Measurements from ENCODE around the gene CTNND2. TPM values are rescaled to one million over a fixed set of nuclear protein-coding genes. Genes with fewer than 3 reads are reported as not detected.
"Not testable (repeated sequence)": the region's sequence is repeated elsewhere in the genome, so short reads cannot be mapped to it uniquely, and the experiment has no call there.

Gene CTNND2
- total RNA-seq, 1 donor from 2014 or later = not detected

DNA sequence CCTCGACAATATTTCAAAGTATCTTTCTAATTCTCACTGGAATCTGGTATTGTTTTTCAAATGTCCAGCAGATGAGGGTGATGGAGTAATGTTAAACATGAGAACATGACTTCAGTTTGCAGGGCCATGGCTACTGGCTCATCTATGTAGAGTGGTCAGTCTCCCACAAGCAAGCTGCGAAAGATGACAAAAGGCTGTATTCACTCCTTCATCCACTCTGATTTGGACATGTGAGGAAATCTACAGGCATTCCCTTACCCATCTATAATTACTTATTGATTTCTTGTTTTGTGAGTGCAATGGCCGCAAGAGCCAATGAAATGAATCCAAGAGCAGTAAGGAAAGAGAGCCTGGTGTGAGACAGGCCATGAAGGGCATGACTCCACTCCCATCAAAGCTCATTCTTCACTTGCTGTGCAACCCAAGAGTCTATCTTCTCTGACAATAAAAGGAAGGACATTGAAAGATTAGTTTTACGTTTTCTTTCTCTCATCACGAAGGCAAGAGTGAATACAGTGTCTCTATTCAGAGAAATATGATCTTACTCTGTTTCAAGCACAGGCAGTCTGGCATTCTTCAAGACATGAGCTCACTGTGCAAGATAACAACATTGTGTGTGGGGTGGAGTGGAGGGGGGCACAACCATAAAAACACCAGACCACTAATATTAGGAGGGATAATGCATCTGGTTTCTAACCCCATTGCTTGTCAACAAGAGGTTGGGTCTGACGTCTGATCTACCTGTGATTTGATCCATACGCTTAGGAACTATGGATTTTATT lies 893.6 kb downstream of the CTNND2 start:
- Mint-ChIP-seq H3K27ac (no peak overlapping the region), H3K36me3 (ENCODE audit: low read depth) (no peaks in the 10 kb centered on the region), H3K9me3 (no peaks in the 10 kb centered on the region), H3K4me1 (ENCODE audit: low read depth) (no peaks in the 10 kb centered on the region), H3K4me3 (ENCODE audit: low read depth) (no peak overlapping the region), H3K27me3 (ENCODE audit: low read depth) (peaks cover 2% of the 10 kb centered on the region)
- intact Hi-C loops (cut with micrococcal nuclease) = no loop called here
- no peak for DNase-seq (ENCODE audit: low spot score)

DNA sequence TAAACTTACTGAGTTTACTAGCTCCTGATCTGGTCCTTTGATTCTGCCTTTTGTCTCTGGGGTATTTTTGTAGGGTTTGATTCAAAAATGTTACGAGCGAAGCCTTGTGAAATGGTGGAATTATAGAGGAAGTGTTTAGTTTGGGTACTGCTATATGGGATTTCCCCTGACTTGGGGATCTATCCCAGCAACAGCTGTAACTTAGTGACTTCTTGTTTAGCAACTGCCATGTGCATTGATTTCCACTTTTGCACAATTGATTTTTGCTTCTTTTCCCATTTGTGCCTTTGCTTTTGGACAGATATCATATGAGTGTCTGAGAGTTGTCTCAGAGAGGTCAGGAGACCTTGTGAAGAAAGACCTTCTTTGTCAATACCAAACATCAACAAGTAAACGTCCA lies 894.7 kb downstream of the CTNND2 start:
- H3K27me3 Mint-ChIP-seq (ENCODE audit: low read depth) = no peaks in the 10 kb centered on the region
- intact Hi-C loops (cut with micrococcal nuclease) = no loop called here
- no peak overlapping the region for H3K27ac Mint-ChIP-seq
- no peak for DNase-seq (ENCODE audit: low spot score)
- no peaks in the 10 kb centered on the region for H3K4me1 Mint-ChIP-seq (ENCODE audit: low read depth)
- no peaks in the 10 kb centered on the region for H3K9me3 Mint-ChIP-seq
- no peak overlapping the region for H3K4me3 Mint-ChIP-seq (ENCODE audit: low read depth)
- H3K36me3 Mint-ChIP-seq (ENCODE audit: low read depth) = no peaks in the 10 kb centered on the region

DNA sequence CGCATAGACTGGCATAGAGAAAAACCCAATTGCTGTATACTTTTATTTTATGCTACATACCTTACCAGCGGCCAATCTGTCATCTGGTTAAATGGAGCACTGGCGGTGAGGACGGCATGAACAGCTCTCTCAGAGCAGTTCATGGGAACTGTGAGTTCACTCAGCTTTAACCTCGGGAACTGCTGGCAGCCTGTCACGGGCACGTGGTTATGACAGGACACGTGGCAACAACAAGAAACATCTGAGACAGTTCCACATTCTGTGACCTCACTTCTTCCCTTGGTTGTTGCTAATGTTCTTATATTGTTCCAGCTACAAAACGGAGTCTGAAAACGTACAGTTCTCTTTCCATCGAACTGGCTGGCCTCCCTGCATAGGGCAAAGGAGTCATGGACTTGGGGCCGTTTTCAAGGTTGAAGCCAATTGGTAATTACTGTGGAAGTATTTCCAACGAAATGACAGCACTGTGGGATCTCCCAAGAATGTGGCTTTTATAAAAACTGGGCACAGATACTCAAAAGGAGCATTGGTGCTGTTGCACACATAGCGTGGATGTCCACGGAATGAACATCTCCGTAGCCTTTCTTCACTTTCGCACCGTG lies 896.9 kb downstream of the CTNND2 start:
- no peaks in the 10 kb centered on the region for H3K9me3 Mint-ChIP-seq
- intact Hi-C loops (cut with micrococcal nuclease) = no loop called here
- no peak overlapping the region for H3K27ac Mint-ChIP-seq
- DNase-seq (ENCODE audit: low spot score) = no peak
- H3K27me3 Mint-ChIP-seq (ENCODE audit: low read depth) = no peaks in the 10 kb centered on the region
- H3K36me3 Mint-ChIP-seq (ENCODE audit: low read depth) = no peaks in the 10 kb centered on the region
- no peak overlapping the region for H3K4me3 Mint-ChIP-seq (ENCODE audit: low read depth)
- H3K4me1 Mint-ChIP-seq (ENCODE audit: low read depth) = no peaks in the 10 kb centered on the region

DNA sequence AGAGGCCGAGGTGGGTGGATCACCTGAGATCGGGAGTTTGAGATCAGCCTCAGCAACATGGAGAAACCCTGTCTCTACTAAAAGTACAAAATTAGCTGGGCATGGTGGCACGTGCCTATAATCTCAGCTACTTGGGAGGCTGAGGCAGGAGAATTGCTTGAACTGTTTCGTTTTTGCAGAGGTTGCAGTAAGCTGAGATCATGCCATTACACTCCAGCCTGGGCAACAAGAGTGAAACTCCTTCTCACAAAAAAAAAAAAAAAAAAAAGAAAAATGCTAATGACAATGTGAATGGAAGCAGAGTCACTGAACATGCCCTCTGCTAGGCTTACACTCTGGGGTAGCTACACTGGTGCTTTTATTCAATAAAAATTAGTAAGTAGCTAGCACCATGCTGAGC lies 899.7 kb downstream of the CTNND2 start:
- H3K4me1 Mint-ChIP-seq (ENCODE audit: low read depth); intact Hi-C loops (cut with micrococcal nuclease): not testable (repeated sequence)

DNA sequence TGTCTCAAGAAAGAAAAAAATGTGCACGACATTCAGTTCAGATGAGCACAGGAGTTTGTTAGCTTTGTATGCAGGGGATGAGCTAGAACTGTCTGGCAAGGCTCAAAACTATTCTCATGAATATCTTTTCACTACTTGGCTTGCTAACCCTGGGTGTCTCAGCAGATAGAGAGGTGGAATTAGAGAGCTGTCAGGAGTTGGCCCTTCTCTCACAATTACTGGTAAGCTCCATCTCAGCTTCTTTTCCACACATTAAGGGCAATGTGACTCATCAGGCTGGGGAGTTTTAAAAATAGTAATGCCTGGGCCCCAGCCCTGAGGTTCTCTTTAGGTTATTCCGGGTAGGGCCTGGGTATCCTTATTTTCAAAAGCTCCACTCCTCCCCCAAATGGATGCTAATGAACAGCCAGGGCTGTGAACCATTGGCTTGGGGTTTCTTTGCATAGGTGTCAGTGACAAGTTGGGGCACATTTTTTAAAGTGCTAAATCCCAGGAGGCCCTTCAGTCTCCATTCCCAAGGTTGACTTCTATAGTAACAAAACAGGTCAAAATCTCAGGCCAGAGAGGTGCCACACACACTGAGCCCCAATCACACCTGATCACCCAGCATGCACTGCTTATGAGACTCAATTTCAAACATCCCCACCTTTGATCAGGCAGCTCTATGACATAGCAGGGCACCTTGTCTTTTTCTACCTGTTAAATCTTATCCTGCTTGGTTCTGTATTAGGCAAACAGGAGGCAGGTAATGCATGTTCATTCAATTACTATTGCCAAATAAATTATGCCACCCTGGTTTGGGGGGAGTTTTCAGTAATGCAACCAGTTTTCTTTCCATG lies 903.5 kb downstream of the CTNND2 start:
- no peak for DNase-seq (ENCODE audit: low spot score)
- Mint-ChIP-seq H3K4me1 (ENCODE audit: low read depth) (no peaks in the 10 kb centered on the region), H3K27ac (no peak overlapping the region), H3K36me3 (ENCODE audit: low read depth) (no peaks in the 10 kb centered on the region), H3K9me3 (no peaks in the 10 kb centered on the region), H3K4me3 (ENCODE audit: low read depth) (no peak overlapping the region), H3K27me3 (ENCODE audit: low read depth) (no peaks in the 10 kb centered on the region)
- intact Hi-C loops (cut with micrococcal nuclease) = no loop called here

More for the DNA sequence above, 899.7 kb downstream of the CTNND2 start:
- H3K36me3 Mint-ChIP-seq (ENCODE audit: low read depth); H3K9me3 Mint-ChIP-seq; H3K4me3 Mint-ChIP-seq (ENCODE audit: low read depth); H3K27ac Mint-ChIP-seq; H3K27me3 Mint-ChIP-seq (ENCODE audit: low read depth); DNase-seq (ENCODE audit: low spot score): not testable (repeated sequence)

DNA sequence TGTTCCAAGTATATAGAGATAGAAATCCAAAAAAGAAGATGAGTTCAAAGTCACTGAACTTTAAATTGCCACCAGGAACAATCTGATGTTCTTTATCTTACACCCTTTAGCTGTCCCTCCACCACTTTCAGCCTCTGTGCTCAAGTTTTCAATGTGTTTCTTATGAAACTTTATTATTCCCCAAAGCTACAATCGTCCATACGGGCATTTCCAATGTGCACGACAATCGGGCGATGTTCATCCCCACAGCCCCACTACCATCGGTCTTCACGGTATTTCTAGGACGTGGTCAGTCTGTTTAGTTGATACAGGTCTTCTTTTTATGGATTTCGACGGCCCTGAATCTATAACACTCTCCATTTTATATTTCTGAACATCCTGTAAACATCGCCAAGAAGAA lies 904.5 kb downstream of the CTNND2 start:
- no peak overlapping the region for H3K27ac Mint-ChIP-seq
- H3K4me1 Mint-ChIP-seq (ENCODE audit: low read depth) = no peaks in the 10 kb centered on the region
- intact Hi-C loops (cut with micrococcal nuclease) = no loop called here
- no peaks in the 10 kb centered on the region for H3K27me3 Mint-ChIP-seq (ENCODE audit: low read depth)
- DNase-seq (ENCODE audit: low spot score) = no peak
- H3K4me3 Mint-ChIP-seq (ENCODE audit: low read depth) = no peak overlapping the region
- no peaks in the 10 kb centered on the region for H3K36me3 Mint-ChIP-seq (ENCODE audit: low read depth)
- H3K9me3 Mint-ChIP-seq = no peaks in the 10 kb centered on the region

DNA sequence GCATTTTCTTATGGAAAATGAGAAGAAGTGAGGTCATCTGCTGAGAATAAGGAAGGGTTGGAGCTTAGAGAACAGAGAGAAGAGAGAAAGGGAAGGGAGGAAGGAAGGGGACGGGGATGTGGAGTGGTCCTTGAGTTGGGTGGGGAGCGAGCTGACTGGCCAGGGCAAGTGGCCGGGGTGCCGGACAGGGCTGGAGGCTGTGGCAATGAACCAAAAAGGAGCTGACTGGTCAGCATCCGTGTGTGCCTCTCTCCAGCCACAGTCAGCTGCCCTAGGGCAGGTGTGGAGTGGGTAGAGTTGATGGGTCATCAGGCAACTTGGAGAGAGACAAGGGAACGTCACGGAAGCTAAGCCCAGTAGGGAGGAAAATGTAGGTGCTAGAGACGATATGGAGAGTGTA lies 908.4 kb downstream of the CTNND2 start:
- no peaks in the 10 kb centered on the region for H3K4me1 Mint-ChIP-seq (ENCODE audit: low read depth)
- H3K4me3 Mint-ChIP-seq (ENCODE audit: low read depth) = no peak overlapping the region
- H3K9me3 Mint-ChIP-seq = no peaks in the 10 kb centered on the region
- intact Hi-C loops (cut with micrococcal nuclease) = no loop called here
- no peak for DNase-seq (ENCODE audit: low spot score)
- H3K27me3 Mint-ChIP-seq (ENCODE audit: low read depth) = no peaks in the 10 kb centered on the region
- H3K36me3 Mint-ChIP-seq (ENCODE audit: low read depth) = no peaks in the 10 kb centered on the region
- H3K27ac Mint-ChIP-seq = no peak overlapping the region

DNA sequence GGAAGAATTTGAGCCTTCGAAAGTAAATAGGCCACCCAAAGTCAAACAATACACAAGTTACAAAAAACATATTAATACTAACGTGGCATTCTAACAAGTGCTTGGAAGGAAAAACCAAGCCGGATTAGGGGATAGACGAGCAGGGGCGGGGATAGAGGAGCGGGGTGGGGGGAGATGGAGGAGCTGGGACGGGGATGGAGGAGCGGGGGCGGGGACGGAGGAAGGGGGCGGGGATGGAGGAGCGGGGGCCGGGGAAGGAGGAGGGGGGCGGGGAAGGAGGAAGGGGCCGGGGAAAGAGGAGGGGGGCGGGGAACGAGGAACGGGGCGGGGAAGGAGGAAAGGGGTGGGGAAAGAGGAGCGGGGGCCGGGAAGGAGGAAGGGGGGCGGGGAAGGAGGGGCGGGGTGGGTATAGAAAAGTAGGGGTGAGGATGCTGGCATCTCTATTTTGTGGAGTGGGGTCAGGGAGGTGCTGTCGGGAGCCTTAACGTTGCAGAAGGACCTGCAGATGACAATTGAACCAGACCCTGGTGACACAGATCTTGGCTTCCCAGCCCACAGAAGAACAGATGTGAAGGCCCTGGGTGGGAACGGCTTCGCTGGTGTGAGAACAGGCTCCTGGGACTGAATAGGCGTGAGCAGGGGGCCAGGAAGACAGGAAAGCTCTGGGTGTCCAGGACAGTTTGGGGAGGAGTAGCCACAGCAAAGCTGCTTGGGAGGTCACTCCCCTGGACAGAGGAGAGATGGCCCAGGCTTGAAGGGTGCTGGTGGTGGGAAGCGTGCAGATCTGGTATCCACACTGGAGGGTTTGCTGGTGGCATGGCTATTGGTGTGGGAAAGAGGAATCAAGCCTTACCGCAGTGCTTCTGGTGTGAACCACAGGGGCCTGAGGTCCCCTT lies 909.9 kb downstream of the CTNND2 start:
- no peaks in the 10 kb centered on the region for H3K9me3 Mint-ChIP-seq

DNA sequence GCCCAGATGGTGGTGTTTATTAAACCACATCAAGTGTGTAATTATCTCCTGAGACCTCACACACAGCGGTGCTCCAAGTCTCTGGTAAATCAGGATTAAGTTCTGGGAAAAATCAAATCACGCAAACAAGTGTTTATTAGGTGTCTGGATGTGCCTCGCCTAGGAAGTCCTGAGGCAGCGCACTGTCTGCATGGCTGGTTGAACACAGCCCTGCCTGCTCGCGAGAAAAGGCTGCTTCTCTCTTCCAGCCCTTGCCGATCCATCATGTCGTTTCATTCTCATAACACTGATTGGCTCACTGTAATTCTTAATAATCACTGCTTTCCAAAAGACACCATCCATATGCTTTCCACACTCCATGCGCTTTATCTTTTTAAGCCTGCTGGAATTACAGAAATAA lies 913.6 kb downstream of the CTNND2 start:
- intact Hi-C loops (cut with micrococcal nuclease) = no loop called here
- no peak for DNase-seq (ENCODE audit: low spot score)
- Mint-ChIP-seq H3K27me3 (ENCODE audit: low read depth) (no peaks in the 10 kb centered on the region), H3K27ac (no peak overlapping the region), H3K9me3 (no peaks in the 10 kb centered on the region), H3K4me1 (ENCODE audit: low read depth) (peaks cover 6% of the 10 kb centered on the region), H3K36me3 (ENCODE audit: low read depth) (no peaks in the 10 kb centered on the region), H3K4me3 (ENCODE audit: low read depth) (no peak overlapping the region)

More for the DNA sequence above, 909.9 kb downstream of the CTNND2 start:
- Mint-ChIP-seq H3K27me3 (ENCODE audit: low read depth) (no peaks in the 10 kb centered on the region), H3K4me1 (ENCODE audit: low read depth) (no peaks in the 10 kb centered on the region), H3K27ac (no peak overlapping the region), H3K36me3 (ENCODE audit: low read depth) (no peaks in the 10 kb centered on the region), H3K4me3 (ENCODE audit: low read depth) (no peak overlapping the region)
- no peak for DNase-seq (ENCODE audit: low spot score)
- intact Hi-C loops (cut with micrococcal nuclease) = no loop called here

DNA sequence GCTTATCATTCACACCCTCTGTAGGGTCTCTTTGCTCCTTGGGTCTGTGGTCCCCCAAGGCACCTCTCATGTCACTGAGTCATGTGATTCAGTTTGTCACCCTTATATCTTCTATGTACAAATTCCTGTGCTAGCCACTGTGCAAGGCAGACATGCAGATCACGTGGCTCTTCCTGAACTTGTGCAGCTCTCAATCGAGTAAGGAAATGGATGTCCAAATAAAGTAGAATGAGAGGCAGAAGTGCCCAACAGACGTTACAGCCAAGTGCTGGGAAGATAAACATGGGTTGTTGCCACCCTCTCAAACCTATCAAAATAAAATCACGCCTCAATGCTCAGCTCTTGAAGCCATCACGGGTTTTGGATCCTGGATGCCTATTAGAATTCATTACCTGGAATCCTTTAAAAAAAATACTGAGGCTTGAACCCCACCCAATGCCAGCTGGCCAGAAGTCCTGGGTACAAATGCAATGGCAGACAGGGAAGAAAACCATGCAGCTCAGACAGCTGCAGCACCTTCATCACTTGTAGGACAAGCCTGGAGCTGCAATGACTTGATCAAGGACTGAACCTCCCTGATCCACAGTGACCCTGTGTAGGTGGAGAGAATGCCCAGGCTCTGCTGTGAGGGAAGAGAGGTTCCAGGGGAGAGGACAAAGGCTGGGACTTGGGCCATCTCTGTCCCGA lies 914.5 kb downstream of the CTNND2 start:
- no peak for DNase-seq (ENCODE audit: low spot score)
- Mint-ChIP-seq H3K9me3 (no peaks in the 10 kb centered on the region), H3K27ac (no peak overlapping the region), H3K27me3 (ENCODE audit: low read depth) (no peaks in the 10 kb centered on the region), H3K4me3 (ENCODE audit: low read depth) (no peak overlapping the region), H3K36me3 (ENCODE audit: low read depth) (no peaks in the 10 kb centered on the region), H3K4me1 (ENCODE audit: low read depth) (peaks cover 6% of the 10 kb centered on the region)
- intact Hi-C loops (cut with micrococcal nuclease) = no loop called here

DNA sequence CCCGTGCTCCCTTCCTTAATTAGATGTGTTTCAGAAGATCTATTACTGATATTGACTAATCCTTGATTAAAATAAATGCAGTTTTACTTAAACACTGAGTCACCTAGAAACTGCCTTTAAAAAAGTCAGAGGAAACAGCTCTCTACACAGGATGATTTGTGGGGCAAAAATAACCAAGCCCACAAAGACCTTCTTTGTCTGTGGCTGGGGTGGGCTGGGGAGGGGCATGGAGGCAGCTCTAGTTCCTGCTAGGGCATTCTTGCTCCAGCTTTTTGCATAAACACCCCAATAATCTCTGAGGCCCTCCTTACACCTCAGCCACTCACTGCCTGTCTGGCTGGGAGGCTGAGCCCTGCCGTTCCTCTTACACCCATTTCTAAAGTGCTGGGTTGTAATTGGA lies 915.6 kb downstream of the CTNND2 start:
- Mint-ChIP-seq H3K9me3 (no peaks in the 10 kb centered on the region), H3K36me3 (ENCODE audit: low read depth) (no peaks in the 10 kb centered on the region), H3K27me3 (ENCODE audit: low read depth) (no peaks in the 10 kb centered on the region), H3K27ac (no peak overlapping the region), H3K4me3 (ENCODE audit: low read depth) (no peak overlapping the region), H3K4me1 (ENCODE audit: low read depth) (peaks cover 6% of the 10 kb centered on the region)
- intact Hi-C loops (cut with micrococcal nuclease) = no loop called here
- DNase-seq (ENCODE audit: low spot score) = no peak

DNA sequence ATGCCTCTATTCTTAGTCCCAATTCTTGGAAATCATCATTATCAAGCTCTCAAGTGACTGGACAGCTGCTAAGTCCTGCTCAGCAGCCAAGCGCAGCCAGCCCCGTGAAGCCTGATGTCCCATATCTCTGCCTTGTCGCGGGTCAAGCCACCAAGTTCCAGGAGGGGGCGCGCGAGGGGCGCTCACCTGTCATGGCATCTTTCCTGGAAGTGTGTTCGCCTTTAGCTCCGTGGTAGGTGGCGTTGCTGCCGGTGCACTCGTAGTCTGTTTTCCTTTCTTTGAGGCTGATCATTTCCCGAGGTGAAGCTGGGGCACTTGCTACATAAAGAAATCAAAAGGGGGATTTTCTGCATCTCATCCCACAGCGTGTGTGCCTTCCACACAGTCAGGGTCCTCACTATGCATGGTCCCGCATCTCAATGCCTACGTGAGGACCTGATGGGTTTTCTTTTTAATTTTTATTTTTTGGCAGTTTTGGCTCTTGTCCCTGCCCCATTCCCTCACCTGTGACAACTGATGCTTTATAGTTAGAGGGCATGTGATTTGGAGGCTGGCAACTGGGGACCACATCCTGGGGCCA lies 916.2 kb downstream of the CTNND2 start:
- Mint-ChIP-seq H3K4me3 (ENCODE audit: low read depth) (no peak overlapping the region), H3K27ac (no peak overlapping the region), H3K9me3 (no peaks in the 10 kb centered on the region), H3K36me3 (ENCODE audit: low read depth) (no peaks in the 10 kb centered on the region), H3K27me3 (ENCODE audit: low read depth) (no peaks in the 10 kb centered on the region), H3K4me1 (ENCODE audit: low read depth) (peaks cover 6% of the 10 kb centered on the region)
- intact Hi-C loops (cut with micrococcal nuclease) = no loop called here
- peak; percentile 40 for DNase-seq (ENCODE audit: low spot score)

Measured in activated T-helper 2 cell treated with anti-CD3 and anti-CD28 coated beads, Interferon-gamma antibody, Interleukin-2, Interleukin-4, amounts not matched to agents 10 μg/mL and 5 μg/mL and 100 μg/mL, durations not matched to agents 14 hours and 24 hours and 36 hours (primary cell).